NCI-H510A (cell line): ENCODE data around the gene CDADC1.
"Not testable (repeated sequence)": the region's sequence is repeated elsewhere in the genome, so short reads cannot be mapped to it uniquely, and the experiment has no call there.

Source experiments
- DNase-seq: peaks from one replicate; lab custom pipeline; 2025; lab: John Stamatoyannopoulos, UW

Gene CDADC1

GRCh38 chr13:49315756-49316482 lies 68.2 kb downstream of the CDADC1 start:
- no peak for DNase-seq

GRCh38 chr13:49319551-49319950 lies 71.8 kb downstream of the CDADC1 start:
- DNase-seq, result no peak

- DNase-seq, result no peak
Observed at GRCh38 chr13:49319951-49320350, 72.2 kb downstream of the CDADC1 start.

GRCh38 chr13:49320975-49321374 lies 73.2 kb downstream of the CDADC1 start:
- no peak for DNase-seq

- DNase-seq, result no peak
Observed at GRCh38 chr13:49322702-49323101, 75.0 kb downstream of the CDADC1 start.

- DNase-seq, result no peak
Observed at GRCh38 chr13:49323344-49323743, 75.6 kb downstream of the CDADC1 start.

GRCh38 chr13:49326222-49326917 lies 78.6 kb downstream of the CDADC1 start:
- DNase-seq, result no peak

- DNase-seq, result not testable (repeated sequence)
Observed at GRCh38 chr13:49327145-49327544, 79.4 kb downstream of the CDADC1 start.

GRCh38 chr13:49329831-49330545 lies 82.3 kb downstream of the CDADC1 start:
- DNase-seq, result no peak

GRCh38 chr13:49330546-49330864 lies 82.8 kb downstream of the CDADC1 start:
- no peak for DNase-seq

- no peak for DNase-seq
Observed at GRCh38 chr13:49336655-49337054, 88.9 kb downstream of the CDADC1 start.

- DNase-seq, result peak; percentile 8
Observed at GRCh38 chr13:49340161-49340560, 92.4 kb downstream of the CDADC1 start.

GRCh38 chr13:49341517-49341916 lies 93.8 kb downstream of the CDADC1 start:
- DNase-seq, result no peak

GRCh38 chr13:49341941-49342340 lies 94.2 kb downstream of the CDADC1 start:
- DNase-seq, result no peak

GRCh38 chr13:49342454-49342853 lies 94.7 kb downstream of the CDADC1 start:
- no peak for DNase-seq
